ENCODE results near the gene ATXN7L1. TPM values are rescaled to one million over a fixed set of nuclear protein-coding genes. Genes with fewer than 3 reads are reported as not detected.
A peak's percentile ranks its signal among the peaks of the same experiment; 100 is the strongest.

ATXN7L1 gene
- total RNA-seq, 1 donor from 2014 or later: 5.3 TPM

- ATAC-seq (ENCODE audit: poor library complexity): peak; percentile 23
- intact Hi-C loops (cut with DNase I): no loop called here
- peak; percentile 59 for DNase-seq
Measured at GRCh38 chr7:105680505-105681187, 195.8 kb downstream of the ATXN7L1 start.

GRCh38 chr7:105678811-105679495, 197.4 kb downstream of the ATXN7L1 start:
- peak; percentile 77 for ATAC-seq (ENCODE audit: poor library complexity)
- DNase-seq: peak; percentile 87
- intact Hi-C loops (cut with DNase I): no loop called here

GRCh38 chr7:105677817-105678573, 198.4 kb downstream of the ATXN7L1 start:
- peak; percentile 56 for DNase-seq
- ATAC-seq (ENCODE audit: poor library complexity): peak; percentile 30
- intact Hi-C loops (cut with DNase I): no loop called here

GRCh38 chr7:105677410-105677730, 199.0 kb downstream of the ATXN7L1 start:
- no peak for DNase-seq
- intact Hi-C loops (cut with DNase I): no loop called here

GRCh38 chr7:105675934-105676371, 200.4 kb downstream of the ATXN7L1 start:
- ATAC-seq (ENCODE audit: poor library complexity): peak; percentile 30
- peak; percentile 78 for DNase-seq

More at GRCh38 chr7:105677410-105677730, 199.0 kb downstream of the ATXN7L1 start:
- no peak for ATAC-seq (ENCODE audit: poor library complexity)

DNA sequence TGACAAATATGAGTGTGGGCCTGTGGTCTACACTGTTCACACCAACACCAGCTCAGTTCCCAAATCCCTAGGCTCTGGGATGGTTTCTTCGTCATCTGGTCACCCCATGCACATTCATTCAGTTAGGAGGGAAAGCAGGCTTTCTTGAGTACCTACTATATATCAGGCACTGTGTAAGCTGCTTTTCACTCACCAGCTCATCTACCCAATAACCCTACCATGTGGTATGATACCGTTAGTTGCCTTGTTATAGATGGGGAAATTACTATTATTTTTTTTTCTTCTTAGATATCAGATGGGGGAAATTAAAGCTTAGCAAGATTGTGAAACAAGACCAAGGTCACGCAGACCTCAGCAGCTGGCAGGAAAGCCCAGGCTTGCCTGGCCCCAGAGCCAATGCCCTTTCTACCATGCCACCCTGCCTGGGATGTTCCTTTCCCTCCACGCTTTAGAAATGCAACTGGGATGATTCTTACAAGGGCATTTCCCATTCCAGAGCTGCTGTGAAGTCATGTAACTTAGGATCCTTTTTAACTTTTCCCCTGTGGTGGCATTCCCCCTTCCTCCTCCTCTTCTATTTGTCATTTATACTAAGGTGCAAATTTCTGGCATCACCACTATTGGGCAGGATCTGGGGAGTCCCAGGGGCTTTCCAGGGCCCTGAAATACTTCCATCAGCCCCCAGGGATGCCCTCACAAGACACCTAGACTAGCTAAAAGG, 202.0 kb downstream of the ATXN7L1 start:
- no peak for ATAC-seq (ENCODE audit: poor library complexity)
- intact Hi-C loops (cut with DNase I): no loop called here
- DNase-seq: no peak

More at GRCh38 chr7:105675934-105676371, 200.4 kb downstream of the ATXN7L1 start:
- intact Hi-C loops (cut with DNase I): no loop called here

- no peak for DNase-seq
- intact Hi-C loops (cut with DNase I): no loop called here
- peak; percentile 74 for ATAC-seq (ENCODE audit: poor library complexity)
Measured at GRCh38 chr7:105673367-105674084, 202.9 kb downstream of the ATXN7L1 start.

- intact Hi-C loops (cut with DNase I): no loop called here
- no peak for ATAC-seq (ENCODE audit: poor library complexity)
Measured at GRCh38 chr7:105672801-105673200, 203.6 kb downstream of the ATXN7L1 start.

DNA sequence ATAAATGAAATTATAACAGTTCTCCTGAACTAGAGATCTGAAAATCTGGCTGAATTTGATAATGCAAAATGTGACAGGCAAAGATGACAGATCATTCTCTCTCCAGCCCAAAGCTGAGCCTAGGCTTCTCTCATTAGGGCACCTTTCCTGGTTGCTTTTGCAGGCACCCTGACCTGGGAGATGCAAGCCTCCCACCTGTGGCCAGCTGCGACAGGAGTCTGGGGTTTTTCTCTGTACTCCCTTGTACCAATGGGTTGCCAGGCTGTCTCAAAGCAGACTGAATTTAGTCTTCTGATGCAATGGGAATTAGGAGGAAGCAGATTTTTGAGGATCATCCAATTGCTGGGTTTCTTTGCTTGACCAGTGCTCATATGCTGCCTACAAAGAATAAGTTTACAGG, 210.1 kb downstream of the ATXN7L1 start:
- intact Hi-C loops (cut with DNase I): no loop called here
- ATAC-seq (ENCODE audit: poor library complexity) (no peak), DNase-seq (no peak)

More at GRCh38 chr7:105672801-105673200, 203.6 kb downstream of the ATXN7L1 start:
- no peak for DNase-seq

GRCh38 chr7:105665684-105666083, 210.7 kb downstream of the ATXN7L1 start:
- intact Hi-C loops (cut with DNase I): no loop called here
- ATAC-seq (ENCODE audit: poor library complexity) (no peak), DNase-seq (no peak)

DNA sequence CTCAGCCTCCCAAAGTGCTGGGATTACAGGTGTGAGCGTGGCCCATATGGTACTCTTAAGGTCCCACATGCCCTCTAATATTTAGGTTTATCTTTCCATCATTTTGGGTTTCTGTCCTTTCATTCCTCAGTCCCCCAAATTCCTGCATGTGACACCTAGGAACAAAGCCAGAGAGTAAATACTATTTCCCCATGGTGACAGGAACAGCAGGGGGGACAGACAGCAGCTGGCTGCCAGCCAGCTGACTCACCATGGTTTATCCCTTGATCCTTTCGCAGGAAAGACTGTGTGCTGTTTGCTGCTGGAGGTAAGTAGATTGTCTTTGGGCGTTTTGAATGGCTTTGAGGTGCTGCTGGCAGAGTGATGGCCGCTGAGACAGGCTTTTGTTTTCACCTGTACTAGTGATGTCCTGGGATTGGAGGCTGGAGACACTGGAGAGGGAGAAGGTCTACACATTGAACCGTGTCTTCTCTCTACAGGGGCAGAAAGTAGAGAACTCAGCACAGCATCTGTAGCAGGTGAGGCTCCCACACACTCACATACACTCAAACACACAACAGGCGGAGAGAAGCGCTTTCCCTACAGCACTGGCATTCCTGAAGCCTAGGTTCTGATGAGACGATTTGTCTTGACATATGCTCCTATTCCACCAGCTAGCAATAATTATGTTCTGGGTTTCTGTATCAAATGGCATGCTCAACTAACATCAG, 211.4 kb downstream of the ATXN7L1 start:
- intact Hi-C loops (cut with DNase I): no loop called here
- ATAC-seq (ENCODE audit: poor library complexity) (no peak), DNase-seq (no peak)

GRCh38 chr7:105662998-105663397, 213.4 kb downstream of the ATXN7L1 start:
- ATAC-seq (ENCODE audit: poor library complexity): no peak
- no peak for DNase-seq
- intact Hi-C loops (cut with DNase I): no loop called here

GRCh38 chr7:105661625-105662024, 214.8 kb downstream of the ATXN7L1 start:
- intact Hi-C loops (cut with DNase I): no loop called here
- ATAC-seq (ENCODE audit: poor library complexity) (no peak), DNase-seq (no peak)

GRCh38 chr7:105656922-105657521, 219.4 kb downstream of the ATXN7L1 start:
- no peak for DNase-seq
- intact Hi-C loops (cut with DNase I): loop anchor here (10.0 kb wide), 2 partner anchors 68 to 508 kb away; no protein-coding TSS in a partner anchor
- no peak for ATAC-seq (ENCODE audit: poor library complexity)

DNA sequence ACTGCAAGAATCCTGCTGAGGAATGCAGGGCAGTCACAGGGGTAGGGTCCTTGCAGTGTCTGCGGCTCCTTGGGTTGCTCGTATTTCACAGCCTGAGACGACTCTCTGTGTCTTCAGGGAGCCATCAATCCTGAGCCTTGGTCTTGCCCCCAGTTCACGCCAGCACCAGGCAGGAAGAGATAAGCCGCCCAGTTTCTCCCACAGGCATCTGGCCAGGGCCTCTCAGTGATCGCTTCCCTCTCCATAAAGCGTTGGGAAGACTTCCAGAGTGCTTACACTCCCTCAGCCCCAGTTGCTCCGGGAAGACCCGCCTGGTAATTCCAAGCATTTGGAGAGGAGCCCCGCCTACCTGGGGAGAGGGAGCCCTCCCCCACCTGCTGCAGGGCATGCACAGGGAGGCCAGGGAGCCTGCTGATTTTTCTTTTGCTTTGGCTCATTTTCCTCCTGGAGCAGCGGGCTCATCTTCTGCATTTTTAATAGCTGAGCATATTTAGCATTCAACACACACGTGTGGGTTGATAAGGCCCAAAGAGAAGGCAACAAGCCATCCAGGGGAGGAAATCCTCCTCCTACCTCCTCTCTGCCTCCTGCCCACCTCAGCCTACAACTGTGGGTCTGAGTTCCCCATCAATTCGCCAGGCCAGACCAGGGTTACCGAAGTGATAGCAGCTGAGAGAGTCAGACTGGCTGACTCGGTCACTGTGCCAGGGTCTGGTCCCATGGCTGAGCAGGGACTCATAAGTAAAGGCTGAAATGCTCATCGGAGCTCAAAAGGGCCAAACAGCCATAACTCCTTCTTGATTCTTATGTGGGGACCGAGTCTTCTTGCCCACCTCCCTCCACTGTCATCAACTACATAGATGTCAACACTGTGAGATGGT, 220.7 kb downstream of the ATXN7L1 start:
- DNase-seq: peak; percentile 63
- intact Hi-C loops (cut with DNase I): loop anchor here (10.0 kb wide), 2 partner anchors 69 to 509 kb away; no protein-coding TSS in a partner anchor
- ATAC-seq (ENCODE audit: poor library complexity): peak; percentile 67

DNA sequence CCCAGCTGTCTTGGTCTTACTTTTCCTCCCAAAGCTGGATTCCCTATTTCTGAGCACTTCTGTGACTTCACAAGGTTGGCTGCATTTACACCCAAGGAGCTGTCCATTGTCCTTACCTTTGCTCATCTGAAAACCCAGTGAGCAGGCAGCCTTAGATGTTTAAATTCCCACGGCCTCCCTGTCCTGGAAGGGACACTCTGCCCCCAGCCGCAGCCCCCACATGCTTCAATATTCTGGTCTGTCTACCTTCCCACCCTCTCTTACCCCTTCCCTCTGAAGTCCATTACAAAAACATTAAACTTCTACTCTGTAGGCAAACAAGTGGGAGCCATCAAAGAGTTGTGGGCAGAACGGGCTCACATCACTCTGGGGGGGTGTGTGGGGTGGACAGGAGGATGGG, 221.3 kb downstream of the ATXN7L1 start:
- DNase-seq (no peak), ATAC-seq (ENCODE audit: poor library complexity) (no peak)
- intact Hi-C loops (cut with DNase I): loop anchor here (10.0 kb wide), 2 partner anchors 70 to 510 kb away; no protein-coding TSS in a partner anchor

All from Right ventricle myocardium superior (tissue), 1 donor.